ENCODE results near the gene LILRB5. TPM values are rescaled to one million over a fixed set of nuclear protein-coding genes. Genes with fewer than 3 reads are reported as not detected.
"Not testable (repeated sequence)": the region's sequence is repeated elsewhere in the genome, so short reads cannot be mapped to it uniquely, and the experiment has no call there.

LILRB5 gene
- total and polyA plus RNA-seq, 4 experiments from 2014 or later, result 0.47 to 0.52 TPM; not detected in 2

GRCh38 chr19:54294539-54294938, 37.5 kb upstream of the LILRB5 start:
- Histone ChIP-seq H3K36me3 (ENCODE audit: insufficient read depth, low read length) (no peaks in the 10 kb centered on the region), H3K27ac (ENCODE audit: low read depth, low read length) (no peak overlapping the region), H3K4me1 (ENCODE audit: insufficient read depth, low read length) (no peaks in the 10 kb centered on the region), H3K9me3 (ENCODE audit: control insufficient read depth in 1 of 2, low read length in 2 of 2) (no peaks in the 10 kb centered on the region), H3K27me3 (ENCODE audit: insufficient read depth, low read length) (no peaks in the 10 kb centered on the region), H3K4me3 (ENCODE audit: low read length in 2 of 2) (no peak overlapping the region)
- ChIA-PET CTCF (ENCODE audit: partially characterized antibody) (interaction anchor here (1.3 kb wide), 1 partner anchor 33 kb away, joined by 4 read pairs; no protein-coding TSS in a partner anchor), POLR2A (ENCODE audit: partially characterized antibody) (no interaction called here)
- H3K9me3 Mint-ChIP-seq, result peaks cover 0 to 4% (median 0%) of the 10 kb centered on the region in 8 donors
- peaks cover 11 to 15% of the 10 kb centered on the region in 2 donors for H3K27me3 Mint-ChIP-seq
- no peak for DNase-seq
- H3K4me1 Mint-ChIP-seq, result peaks cover 4 to 13% (median 5%) of the 10 kb centered on the region in 4 donors
- no peak overlapping the region for H3K4me3 Mint-ChIP-seq
- intact Hi-C loops (cut with micrococcal nuclease), result no loop called here
- no peak overlapping the region for H3K27ac Mint-ChIP-seq
- H3K36me3 Mint-ChIP-seq, result no peaks in the 10 kb centered on the region

- H3K4me1 Mint-ChIP-seq, result peaks cover 4 to 13% (median 5%) of the 10 kb centered on the region in 4 donors
- H3K27ac Mint-ChIP-seq; H3K36me3 Mint-ChIP-seq; H3K4me1 ChIP-seq (ENCODE audit: insufficient read depth, low read length); intact Hi-C loops (cut with micrococcal nuclease); H3K36me3 ChIP-seq (ENCODE audit: insufficient read depth, low read length); H3K4me3 ChIP-seq (ENCODE audit: low read length in 2 of 2); H3K4me3 Mint-ChIP-seq; H3K27ac ChIP-seq (ENCODE audit: low read depth, low read length); H3K9me3 ChIP-seq (ENCODE audit: control insufficient read depth in 1 of 2, low read length in 2 of 2); DNase-seq; H3K27me3 ChIP-seq (ENCODE audit: insufficient read depth, low read length); POLR2A ChIA-PET (ENCODE audit: partially characterized antibody); H3K9me3 Mint-ChIP-seq; CTCF ChIA-PET (ENCODE audit: partially characterized antibody): not testable (repeated sequence)
- H3K27me3 Mint-ChIP-seq, result peaks cover 11 to 33% of the 10 kb centered on the region in 2 donors
Measured at GRCh38 chr19:54289160-54289559, 32.1 kb upstream of the LILRB5 start.

GRCh38 chr19:54287456-54287855, 30.4 kb upstream of the LILRB5 start:
- no peak overlapping the region for H3K4me3 Mint-ChIP-seq
- ChIA-PET CTCF (ENCODE audit: partially characterized antibody) (no interaction called here), POLR2A (ENCODE audit: partially characterized antibody) (no interaction called here)
- H3K27ac ChIP-seq (ENCODE audit: low read depth, low read length), result no peak overlapping the region
- H3K9me3 ChIP-seq (ENCODE audit: control insufficient read depth in 1 of 2, low read length in 2 of 2), result no peaks in the 10 kb centered on the region
- H3K27me3 ChIP-seq (ENCODE audit: insufficient read depth, low read length), result no peaks in the 10 kb centered on the region
- no peaks in the 10 kb centered on the region for H3K36me3 Mint-ChIP-seq
- H3K9me3 Mint-ChIP-seq, result no peaks in the 10 kb centered on the region
- intact Hi-C loops (cut with micrococcal nuclease), result no loop called here
- no peak overlapping the region for H3K27ac Mint-ChIP-seq
- H3K4me3 ChIP-seq (ENCODE audit: low read length in 2 of 2), result no peak overlapping the region
- no peaks in the 10 kb centered on the region for H3K36me3 ChIP-seq (ENCODE audit: insufficient read depth, low read length)
- DNase-seq, result no peak
- peaks cover 0 to 5% (median under 1%) of the 10 kb centered on the region in 4 donors for H3K4me1 Mint-ChIP-seq
- no peaks in the 10 kb centered on the region for H3K4me1 ChIP-seq (ENCODE audit: insufficient read depth, low read length)
- peaks cover 5 to 34% of the 10 kb centered on the region in 2 donors for H3K27me3 Mint-ChIP-seq

GRCh38 chr19:54286283-54286682, 29.2 kb upstream of the LILRB5 start:
- H3K27ac Mint-ChIP-seq; H3K4me1 ChIP-seq (ENCODE audit: insufficient read depth, low read length); POLR2A ChIA-PET (ENCODE audit: partially characterized antibody); H3K4me3 Mint-ChIP-seq; H3K36me3 ChIP-seq (ENCODE audit: insufficient read depth, low read length); H3K9me3 ChIP-seq (ENCODE audit: control insufficient read depth in 1 of 2, low read length in 2 of 2); H3K9me3 Mint-ChIP-seq; H3K4me1 Mint-ChIP-seq; H3K4me3 ChIP-seq (ENCODE audit: low read length in 2 of 2); DNase-seq; H3K27ac ChIP-seq (ENCODE audit: low read depth, low read length); H3K27me3 ChIP-seq (ENCODE audit: insufficient read depth, low read length); intact Hi-C loops (cut with micrococcal nuclease); CTCF ChIA-PET (ENCODE audit: partially characterized antibody); H3K36me3 Mint-ChIP-seq: not testable (repeated sequence)
- peaks cover 14 to 40% of the 10 kb centered on the region in 2 donors for H3K27me3 Mint-ChIP-seq

GRCh38 chr19:54285427-54286056, 28.5 kb upstream of the LILRB5 start:
- H3K27me3 ChIP-seq (ENCODE audit: insufficient read depth, low read length); H3K36me3 Mint-ChIP-seq; H3K4me3 Mint-ChIP-seq; H3K4me1 Mint-ChIP-seq; H3K9me3 ChIP-seq (ENCODE audit: control insufficient read depth in 1 of 2, low read length in 2 of 2); CTCF ChIA-PET (ENCODE audit: partially characterized antibody); H3K27ac ChIP-seq (ENCODE audit: low read depth, low read length); DNase-seq; H3K9me3 Mint-ChIP-seq; H3K27ac Mint-ChIP-seq; POLR2A ChIA-PET (ENCODE audit: partially characterized antibody); H3K4me1 ChIP-seq (ENCODE audit: insufficient read depth, low read length); H3K4me3 ChIP-seq (ENCODE audit: low read length in 2 of 2); H3K36me3 ChIP-seq (ENCODE audit: insufficient read depth, low read length); intact Hi-C loops (cut with micrococcal nuclease): not testable (repeated sequence)
- H3K27me3 Mint-ChIP-seq, result peaks cover 17 to 44% of the 10 kb centered on the region in 2 donors

- H3K9me3 ChIP-seq (ENCODE audit: control insufficient read depth in 1 of 2, low read length in 2 of 2), result no peaks in the 10 kb centered on the region
- H3K27me3 ChIP-seq (ENCODE audit: insufficient read depth, low read length), result no peaks in the 10 kb centered on the region
- H3K27ac ChIP-seq (ENCODE audit: low read depth, low read length), result no peak overlapping the region
- Mint-ChIP-seq H3K27me3 (peaks cover 27 to 43% of the 10 kb centered on the region in 2 donors), H3K4me1 (no peaks in the 10 kb centered on the region), H3K4me3 (no peak overlapping the region), H3K9me3 (no peaks in the 10 kb centered on the region), H3K36me3 (no peaks in the 10 kb centered on the region), H3K27ac (no peak overlapping the region)
- POLR2A ChIA-PET (ENCODE audit: partially characterized antibody), result no interaction called here
- no peak for DNase-seq
- H3K4me1 ChIP-seq (ENCODE audit: insufficient read depth, low read length), result no peaks in the 10 kb centered on the region
- no peak overlapping the region for H3K4me3 ChIP-seq (ENCODE audit: low read length in 2 of 2)
- no peaks in the 10 kb centered on the region for H3K36me3 ChIP-seq (ENCODE audit: insufficient read depth, low read length)
- intact Hi-C loops (cut with micrococcal nuclease), result no loop called here
- CTCF ChIA-PET (ENCODE audit: partially characterized antibody), result no interaction called here
Measured at GRCh38 chr19:54282686-54283470, 25.8 kb upstream of the LILRB5 start.

- H3K36me3 ChIP-seq (ENCODE audit: insufficient read depth, low read length); H3K9me3 Mint-ChIP-seq; H3K36me3 Mint-ChIP-seq; H3K27ac ChIP-seq (ENCODE audit: low read depth, low read length); H3K4me1 Mint-ChIP-seq; H3K27ac Mint-ChIP-seq; CTCF ChIA-PET (ENCODE audit: partially characterized antibody); H3K27me3 ChIP-seq (ENCODE audit: insufficient read depth, low read length); POLR2A ChIA-PET (ENCODE audit: partially characterized antibody); H3K4me3 Mint-ChIP-seq; DNase-seq; H3K4me1 ChIP-seq (ENCODE audit: insufficient read depth, low read length); H3K9me3 ChIP-seq (ENCODE audit: control insufficient read depth in 1 of 2, low read length in 2 of 2); intact Hi-C loops (cut with micrococcal nuclease); H3K4me3 ChIP-seq (ENCODE audit: low read length in 2 of 2): not testable (repeated sequence)
- peaks cover 26 to 37% of the 10 kb centered on the region in 2 donors for H3K27me3 Mint-ChIP-seq
Measured at GRCh38 chr19:54281729-54282075, 24.6 kb upstream of the LILRB5 start.

Measured in CD4-positive, alpha-beta memory T cell (primary cell).